HG02588 (cell line): ENCODE measurements around the gene LYPD1.
"Not testable (repeated sequence)": the region's sequence is repeated elsewhere in the genome, so short reads cannot be mapped to it uniquely, and the experiment has no call there.

ENCODE experiments used
- ATAC-seq: cut with Tn5 transposase; IDR thresholded peaks from one replicate; pipeline ENCODE4 v1.9.1; 2021; ENCODE audit warnings: mild to moderate bottlenecking, moderate library complexity; ENCODE audit not compliant: unreplicated experiment

Gene LYPD1, protein sequence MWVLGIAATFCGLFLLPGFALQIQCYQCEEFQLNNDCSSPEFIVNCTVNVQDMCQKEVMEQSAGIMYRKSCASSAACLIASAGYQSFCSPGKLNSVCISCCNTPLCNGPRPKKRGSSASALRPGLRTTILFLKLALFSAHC

DNA sequence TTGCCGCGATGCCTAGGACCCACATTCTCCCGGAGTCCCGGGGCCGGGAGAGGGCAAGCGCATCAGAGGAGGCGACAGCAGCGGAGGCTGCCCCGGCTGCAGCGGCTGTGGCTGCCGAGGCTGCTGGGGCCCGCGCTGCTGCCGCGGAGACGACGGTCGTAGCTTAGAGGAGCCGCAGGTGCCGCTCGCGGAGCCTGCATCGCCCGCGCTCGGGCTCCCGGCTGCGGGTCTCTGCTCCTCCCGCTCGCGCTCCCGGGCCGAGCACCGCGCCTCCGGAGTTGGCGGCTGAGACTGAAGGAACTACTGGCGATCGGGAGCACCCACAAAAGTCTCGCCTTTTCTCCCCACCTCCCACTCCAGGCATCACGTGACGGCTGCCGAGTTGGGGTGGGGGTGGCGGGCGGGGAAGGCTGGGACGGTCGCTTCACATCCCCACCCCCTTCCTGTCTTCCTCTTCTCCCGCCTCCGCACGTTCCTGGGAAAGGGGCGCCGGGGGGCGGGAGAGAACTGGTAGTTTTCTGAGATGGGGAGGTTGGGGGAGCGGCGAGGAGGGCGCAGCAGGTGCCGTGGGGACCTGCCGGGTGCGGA is at the start of gene LYPD1:
TSS of gene LYPD1 (minus strand) at position 298 of the 588 bp plus-strand sequence. CDS start at position 25, 273 bp downstream.
- no peak for ATAC-seq

DNA sequence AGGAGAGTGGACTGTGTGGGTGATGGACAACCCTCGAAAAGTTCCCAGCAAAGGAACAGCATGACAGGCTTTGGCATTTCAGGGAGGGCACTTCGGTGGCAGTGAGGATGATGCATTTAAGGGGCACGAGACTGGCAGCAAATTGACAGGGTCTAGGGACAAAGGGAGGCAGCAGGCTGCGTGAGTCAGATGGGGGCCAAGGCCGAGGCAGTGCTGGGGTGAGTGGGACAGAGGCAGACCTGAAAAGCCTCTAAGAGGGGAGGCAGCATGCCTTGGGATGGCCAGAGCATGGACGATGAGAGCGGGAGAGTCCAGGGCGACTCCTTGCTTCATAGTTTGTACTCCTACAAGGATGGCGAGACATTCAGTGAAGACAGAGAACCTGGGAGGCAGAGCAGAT is 49.5 kb upstream of the LYPD1 start:
- ATAC-seq: no peak

DNA sequence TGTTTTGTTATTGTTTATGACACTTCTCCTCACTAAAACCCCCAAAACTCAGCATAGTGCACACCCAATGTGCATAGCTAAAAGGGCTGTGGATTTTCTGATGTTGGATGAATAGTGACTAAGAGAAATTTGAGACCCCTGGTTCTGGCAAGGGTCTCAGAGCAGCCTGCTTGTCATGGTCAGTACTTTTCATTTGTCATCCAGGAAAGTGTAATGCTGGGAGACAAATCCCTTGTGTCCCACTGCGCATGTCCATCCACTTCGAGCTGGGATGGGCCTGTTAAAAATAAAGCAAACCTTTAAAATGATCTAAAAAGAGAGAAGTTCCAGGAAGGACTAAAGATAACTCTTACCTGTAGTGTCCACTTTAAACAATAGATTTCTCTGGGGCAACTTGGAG is 46.9 kb upstream of the LYPD1 start:
- ATAC-seq: no peak

DNA sequence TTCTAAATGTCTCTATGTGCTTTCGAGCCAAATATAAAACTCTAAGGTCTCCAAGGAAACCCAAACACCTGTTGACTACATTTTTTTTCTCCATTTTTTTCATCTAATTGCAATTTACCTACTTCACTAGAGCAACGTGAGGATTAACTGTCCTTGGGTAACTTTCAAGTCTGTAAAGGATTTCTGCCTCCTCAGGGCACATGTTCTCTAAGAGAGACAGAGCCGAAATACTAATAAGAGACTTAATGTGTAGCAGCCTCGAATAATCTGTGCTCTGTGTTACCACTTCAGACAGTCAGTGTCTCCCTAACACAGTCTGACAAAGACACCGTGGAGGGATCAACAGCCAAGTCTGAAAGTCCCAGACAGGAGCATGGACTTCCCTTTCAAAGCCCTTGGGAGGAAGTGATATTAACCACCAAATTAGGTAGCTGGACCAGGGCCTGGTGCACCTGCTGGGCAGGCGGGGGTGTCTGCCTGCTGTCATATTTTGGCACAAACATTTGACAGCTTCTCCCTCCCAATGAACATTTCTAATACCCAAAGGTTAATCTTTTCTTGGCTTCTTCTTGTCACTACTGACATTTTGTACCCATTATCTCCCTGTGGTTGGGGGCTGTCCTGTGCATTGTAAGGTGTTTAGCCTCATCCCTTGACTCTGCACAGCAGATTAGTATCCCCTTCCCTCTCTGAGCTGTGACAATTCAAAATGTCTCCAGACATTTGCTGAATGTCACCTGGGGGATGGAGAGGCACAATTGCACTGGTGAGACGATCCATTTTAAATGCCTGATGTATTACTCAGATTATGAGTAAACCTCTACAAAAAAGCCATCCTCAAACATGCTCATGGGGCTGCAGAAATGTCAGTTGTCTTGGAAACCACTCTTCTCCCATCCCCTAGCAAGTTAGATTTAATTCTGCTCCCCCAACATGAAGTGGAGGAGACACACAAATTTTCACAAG is 45.7 kb upstream of the LYPD1 start:
- ATAC-seq: peak; percentile 86

DNA sequence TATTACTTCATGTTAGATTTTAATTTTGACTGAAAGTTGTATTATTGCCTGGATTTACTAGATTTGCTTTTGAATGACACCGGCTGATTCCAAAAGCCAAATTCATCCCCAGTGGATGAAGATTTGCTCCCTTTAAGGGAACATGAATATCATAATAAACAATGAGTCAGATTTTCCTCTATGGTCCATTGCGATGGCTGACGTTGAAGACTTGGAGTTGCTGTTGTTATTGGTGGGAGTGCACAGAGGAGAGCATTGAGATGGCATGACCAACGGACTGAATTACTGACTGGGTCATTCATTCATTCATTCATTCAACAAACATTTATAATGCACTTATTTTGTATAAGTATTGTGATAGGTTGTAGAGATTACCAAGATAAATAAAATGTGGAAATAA is 33.4 kb upstream of the LYPD1 start:
- ATAC-seq: no peak

DNA sequence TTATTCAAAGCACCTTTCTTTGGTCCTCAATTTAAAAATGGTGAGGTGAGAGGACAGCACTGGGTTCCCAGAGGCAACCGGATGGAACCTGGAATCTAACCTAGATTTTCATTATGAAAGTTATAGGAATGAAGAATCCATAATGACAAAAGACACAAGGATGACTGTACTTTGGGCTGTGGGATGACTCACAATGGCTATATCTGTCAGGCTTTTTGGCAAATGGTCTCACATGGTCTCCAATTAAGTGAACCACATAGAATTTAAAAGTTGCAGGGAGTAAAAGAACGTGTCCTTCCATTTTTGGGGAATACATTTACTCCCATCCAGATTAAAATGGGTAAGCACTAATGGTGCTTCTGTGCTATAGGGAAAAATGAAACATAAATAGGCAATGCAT is 31.8 kb upstream of the LYPD1 start:
- no peak for ATAC-seq

DNA sequence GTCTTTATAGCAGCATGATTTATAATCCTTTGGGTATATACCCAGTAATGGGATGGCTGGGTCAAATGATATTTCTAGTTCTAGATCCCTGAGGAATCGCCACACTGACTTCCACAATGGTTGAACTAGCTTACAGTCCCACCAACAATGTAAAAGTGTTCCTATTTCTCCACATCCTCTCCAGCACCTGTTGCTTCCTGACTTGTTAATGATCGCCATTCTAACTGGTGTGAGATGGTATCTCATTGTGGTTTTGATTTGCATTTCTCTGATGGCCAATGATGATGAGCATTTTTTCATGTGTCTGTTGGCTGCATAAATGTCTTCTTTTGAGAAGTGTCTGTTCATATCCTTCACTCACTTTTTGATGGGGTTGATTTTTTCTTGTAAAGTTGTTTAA is 29.8 kb upstream of the LYPD1 start:
- ATAC-seq: not testable (repeated sequence)

DNA sequence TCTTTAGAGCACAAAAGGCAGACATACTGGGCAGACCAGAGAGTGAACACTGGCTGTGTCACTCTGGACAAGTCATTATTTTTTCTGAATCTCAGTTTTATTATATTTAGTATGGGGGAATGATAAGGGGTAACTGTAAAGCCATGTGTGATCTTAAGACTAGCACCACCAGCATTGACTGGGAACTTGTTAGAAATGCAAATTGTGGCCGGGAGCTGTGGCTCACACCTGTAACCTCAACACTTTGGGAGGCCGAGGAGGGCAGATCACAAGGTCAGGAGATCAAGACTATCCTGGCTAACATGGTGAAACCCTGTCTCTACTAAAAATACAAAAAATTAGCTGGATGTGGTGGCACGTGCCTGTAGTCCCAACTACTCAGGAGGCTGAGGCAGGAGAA is 28.3 kb upstream of the LYPD1 start:
- ATAC-seq: not testable (repeated sequence)

DNA sequence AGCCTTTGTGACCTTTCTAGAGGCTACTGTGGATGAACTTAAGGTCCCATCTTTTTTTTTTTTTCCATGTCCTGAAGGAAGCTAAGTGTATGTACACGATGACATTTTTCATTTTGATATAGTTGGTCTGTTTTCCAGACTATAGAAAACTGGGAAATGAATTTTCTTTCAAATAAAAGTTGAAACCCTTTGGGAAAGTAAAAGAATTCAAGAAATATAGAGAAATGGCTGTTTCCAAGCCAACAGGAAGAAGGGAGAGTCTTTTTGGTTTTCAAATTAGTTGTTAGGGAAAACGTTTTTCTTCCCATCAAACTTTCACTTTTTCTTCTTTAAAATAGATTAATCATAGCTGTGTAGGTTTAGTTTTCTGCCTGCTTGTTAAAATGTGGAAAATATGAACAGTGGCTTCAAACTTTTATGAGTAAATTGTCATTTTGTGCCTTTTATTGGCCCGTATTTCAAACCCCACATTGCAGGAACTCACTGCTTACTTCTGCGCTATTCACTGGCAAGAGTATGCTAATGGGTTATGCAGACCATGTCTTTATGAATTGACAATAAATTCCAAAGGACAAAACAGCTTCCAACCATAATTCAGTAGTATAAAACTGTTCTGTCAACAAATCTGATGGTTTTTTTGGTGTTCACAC is 27.7 kb upstream of the LYPD1 start:
- ATAC-seq: no peak

DNA sequence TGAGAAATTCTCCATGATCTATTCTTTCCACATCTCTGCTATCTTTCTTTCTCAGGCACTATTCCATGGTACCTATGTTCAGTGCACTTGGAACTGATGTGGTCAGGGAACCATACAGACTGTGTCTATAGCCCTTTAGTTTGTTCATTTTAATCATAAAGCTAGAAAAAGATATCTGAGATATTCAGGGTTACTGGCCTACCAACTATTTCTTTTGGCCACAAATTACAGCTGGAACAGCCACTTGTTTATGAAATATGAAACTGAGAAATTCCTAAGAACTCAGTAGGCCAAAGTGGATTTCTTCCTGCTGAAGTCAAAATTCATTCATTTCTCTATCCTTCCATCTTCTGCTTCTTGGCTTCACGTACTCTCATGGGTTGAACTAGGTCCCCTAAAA is 22.8 kb upstream of the LYPD1 start:
- no peak for ATAC-seq

DNA sequence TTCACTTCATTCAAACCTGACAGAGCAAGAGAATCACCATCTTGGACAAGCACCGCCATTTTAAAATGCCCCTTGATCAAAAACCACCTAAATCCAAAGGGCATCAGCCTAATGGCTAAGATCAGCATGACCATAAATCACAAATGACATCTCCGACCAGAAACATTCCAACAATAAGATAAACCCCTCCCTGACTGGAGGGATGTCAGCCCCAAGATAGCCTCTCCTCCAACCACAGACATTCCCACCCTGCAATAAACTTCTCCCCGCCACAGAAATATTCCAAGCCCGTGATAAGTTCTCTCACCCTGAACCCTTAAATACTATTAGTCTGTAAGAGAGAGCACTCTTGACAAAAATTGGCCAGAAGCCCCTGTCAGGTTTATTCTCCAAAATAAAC is 21.6 kb upstream of the LYPD1 start:
- no peak for ATAC-seq

DNA sequence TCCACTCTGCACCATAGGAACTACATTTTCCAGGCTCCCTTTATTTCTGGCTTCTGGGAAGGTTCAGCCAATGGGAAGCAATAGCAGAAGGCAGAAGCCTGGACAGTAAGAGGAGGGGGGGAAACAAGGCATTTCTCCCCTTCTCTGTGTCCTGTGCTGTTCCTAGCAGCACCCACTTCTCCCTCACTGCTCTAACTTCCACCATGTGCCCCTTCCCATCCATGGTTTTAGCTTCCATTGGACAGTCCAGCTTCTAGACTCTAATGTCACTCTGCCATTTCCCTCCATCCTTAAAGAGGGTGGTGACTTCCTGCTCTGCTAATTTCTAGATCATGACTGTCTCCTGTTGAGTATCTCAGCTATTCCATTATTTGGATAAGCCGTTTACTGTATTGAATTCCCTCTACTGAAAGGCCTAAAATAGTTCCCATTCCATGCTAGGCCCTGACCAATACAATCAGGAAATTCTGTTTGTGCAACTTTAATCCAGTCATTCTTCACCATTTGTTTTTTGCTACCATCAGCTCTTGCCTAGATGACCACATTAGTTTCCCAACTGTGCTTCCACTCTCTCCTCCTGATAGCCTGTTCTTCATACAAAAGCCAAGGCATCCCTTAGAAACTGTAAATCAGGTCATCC is 20.8 kb upstream of the LYPD1 start:
- ATAC-seq: no peak

DNA sequence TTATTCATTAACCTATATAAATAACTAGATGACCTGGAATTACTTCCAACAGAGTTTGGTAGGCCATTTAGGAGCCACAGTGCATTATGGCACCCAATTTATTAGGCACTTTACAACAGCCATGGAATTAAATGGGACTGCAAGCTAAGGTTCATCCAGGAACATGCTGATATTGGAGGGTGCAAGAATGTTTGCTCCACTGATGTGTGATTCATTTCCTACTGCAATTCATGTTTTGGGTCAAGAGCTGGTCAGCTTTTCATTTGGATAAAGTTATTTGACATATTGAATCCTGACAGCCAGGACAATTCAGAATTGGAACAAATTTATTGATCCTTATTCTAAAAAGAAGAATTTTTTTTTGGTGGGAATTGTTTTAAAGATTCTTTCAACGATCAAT is 11.8 kb upstream of the LYPD1 start:
- no peak for ATAC-seq

DNA sequence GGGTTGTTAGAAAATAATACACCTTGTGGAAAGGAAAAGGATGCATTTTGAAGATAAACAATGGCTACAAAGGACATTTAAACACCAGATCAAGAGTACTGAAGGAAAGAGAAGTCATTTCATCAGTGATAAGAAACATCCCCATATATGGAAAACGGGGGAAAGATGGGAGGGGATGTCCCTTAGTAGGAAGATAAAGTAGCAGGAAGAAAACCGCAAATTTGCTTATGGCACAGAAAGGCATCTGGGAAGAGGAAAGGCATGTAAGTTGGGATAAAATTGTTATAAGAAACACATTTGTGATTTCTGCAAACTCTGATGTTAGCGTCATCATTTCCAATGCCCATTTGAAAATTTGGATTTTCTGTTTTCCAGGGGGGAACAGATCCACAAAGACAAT is 10.5 kb upstream of the LYPD1 start:
- ATAC-seq: no peak

DNA sequence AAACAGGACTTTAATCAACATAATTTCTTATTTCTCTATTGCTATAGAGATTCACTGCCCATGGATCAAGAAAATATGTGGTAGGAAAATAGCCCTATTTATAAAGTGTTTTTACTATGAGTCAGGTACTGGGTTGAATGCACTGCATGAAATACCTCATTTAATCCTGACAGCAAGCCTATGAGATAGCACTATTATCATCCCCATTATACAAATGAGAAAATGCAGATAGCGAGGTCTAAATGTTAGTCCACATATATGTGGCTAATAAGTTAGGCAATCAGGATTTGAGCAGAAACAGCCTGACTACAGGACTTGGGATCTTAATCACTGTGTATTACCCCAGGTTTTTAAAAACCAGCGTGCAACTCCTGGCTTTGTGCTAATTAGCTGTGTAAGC is 8.5 kb upstream of the LYPD1 start:
- ATAC-seq: no peak

DNA sequence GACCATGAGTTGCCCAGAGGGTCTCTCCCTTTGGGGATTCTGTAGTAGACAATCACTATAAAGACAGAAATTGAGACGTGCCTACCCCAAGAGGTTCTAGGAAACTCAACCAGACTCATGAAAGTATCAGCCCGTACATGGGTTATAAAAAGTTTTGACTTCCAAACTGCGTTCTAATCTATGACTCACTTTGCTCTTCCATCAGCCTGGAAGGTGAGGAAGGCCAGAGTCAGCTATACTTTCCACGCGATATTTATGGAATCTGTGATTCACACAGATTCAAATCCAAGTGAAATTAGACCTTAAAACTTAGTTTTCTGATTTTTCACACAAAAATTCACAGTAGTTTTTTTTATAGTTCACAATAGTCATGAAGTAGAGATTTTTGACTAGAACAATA is 7.7 kb upstream of the LYPD1 start:
- ATAC-seq: no peak

DNA sequence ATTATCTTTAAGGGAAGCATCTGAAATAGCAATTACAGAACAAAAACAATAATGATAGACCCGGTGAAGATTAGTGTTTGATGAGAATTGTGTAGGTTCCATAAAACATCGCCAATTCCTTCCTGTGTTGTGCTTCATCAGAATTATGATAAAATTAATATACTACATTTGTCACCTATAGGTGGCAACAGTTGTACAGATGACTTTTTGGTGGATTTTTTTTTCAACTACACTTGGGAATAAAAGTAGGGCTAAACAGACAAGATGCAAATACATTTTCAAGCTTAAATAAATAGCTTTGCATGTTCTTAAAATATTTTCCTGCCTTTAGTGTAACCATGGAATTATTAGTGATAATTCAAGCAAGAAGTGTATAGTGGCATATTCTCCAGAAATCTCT is 7.0 kb upstream of the LYPD1 start:
- no peak for ATAC-seq

DNA sequence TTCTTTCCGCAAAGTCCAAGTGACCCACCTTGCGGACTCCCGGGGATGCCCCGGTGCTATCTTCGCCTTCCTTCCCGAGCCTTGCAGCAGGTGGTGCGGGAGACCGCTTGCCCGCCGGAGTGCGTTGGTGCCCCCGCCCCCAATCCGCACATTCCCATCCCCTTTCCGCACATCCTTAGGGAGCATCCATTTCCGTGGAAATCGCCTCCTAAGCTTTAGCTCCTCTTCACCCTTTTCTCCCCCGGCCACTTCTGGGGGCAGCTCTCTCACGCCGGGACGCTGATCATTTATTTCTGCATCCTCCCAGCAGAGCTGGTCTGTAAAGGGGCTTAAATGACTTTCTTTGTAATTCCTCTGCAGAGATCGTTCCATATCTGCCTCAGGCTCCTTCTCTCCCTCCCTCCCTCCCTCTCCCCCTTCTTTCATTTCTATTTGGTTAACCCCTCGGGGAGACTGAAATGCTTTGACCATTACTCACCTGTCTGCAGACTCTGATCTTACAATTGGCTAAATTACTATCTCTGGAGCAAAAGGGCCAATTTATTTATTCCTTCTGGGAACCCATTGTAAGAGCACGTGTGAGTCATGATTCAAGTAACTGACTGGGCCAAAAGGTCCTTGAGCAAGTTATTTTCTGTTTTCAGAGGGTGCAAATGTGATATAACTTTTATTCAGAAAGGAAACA is 1.3 kb upstream of the LYPD1 start:
- ATAC-seq: no peak

DNA sequence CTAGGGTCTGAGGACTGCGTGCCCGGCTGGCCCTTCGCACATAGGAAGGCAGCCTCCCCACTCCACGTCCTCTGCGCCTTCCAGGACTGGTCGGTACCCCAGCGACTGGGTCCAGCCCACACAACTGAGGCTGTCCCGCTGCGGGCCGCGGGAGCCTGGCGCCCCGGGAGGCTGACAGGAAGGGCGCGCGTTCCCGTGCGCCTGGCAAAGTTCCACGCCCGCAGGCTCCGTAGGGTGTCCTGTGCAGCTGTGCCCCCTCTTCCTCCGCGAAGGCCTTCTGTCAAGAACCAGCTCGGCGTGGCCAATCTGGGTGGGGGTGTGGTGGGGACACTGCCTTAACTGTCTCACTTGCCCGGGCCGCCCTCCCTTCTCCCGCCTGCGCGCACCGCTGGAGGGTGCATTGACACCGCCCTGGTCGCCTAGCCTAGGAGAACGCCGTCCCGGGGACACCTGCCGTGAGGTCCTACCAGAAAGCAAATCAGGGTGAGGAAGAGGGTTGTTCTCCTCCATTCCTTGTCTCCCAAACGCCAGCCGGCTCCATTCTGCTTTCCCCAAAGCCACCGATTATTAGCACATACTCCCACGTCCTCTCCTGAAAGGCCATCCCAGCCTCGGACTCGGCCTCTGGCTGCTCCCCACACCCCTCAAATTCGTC is 618 bp upstream of the LYPD1 start:
- ATAC-seq: no peak
